HepG2 (cell line): Measurements from ENCODE around the gene CENATAC. TPM values are rescaled to one million over a fixed set of nuclear protein-coding genes. Genes with fewer than 3 reads are reported as not detected.

Experiments
- KMT2A ChIP-seq: sonication (generic); formaldehyde crosslinking; IDR thresholded peaks from 2 replicates; pipeline ENCODE4 v1.4.0; 2020; ENCODE audit warnings: missing genetic modification reagents
- MIXL1 ChIP-seq: IDR thresholded peaks from 2 replicates; pipeline ENCODE4 v1.6.1; 2016
- SOX13 ChIP-seq, 3 experiments: fragments of 450-650 bp in 1 of 3; sonication (generic) in 1 of 3; formaldehyde crosslinking in 1 of 3; IDR thresholded peaks in 2 of 3; conservative IDR thresholded peaks in 1 of 3; 2 replicates each; pipeline versions ENCODE4 v1.5.0 to v1.6.1; 2016 to 2020; ENCODE audit warnings: antibody characterized with exemption in 1 of 3, mild to moderate bottlenecking in 1 of 3, missing compliant biosample characterization in 1 of 3, missing genetic modification reagents in 1 of 3, moderate library complexity in 1 of 3
- ZNF17 ChIP-seq: sonication (generic); formaldehyde crosslinking; IDR thresholded peaks from 2 replicates; pipeline ENCODE4 v1.5.0; 2020; ENCODE audit warnings: mild to moderate bottlenecking, missing genetic modification reagents
- ZNF282 ChIP-seq: fragments of 450-650 bp; IDR thresholded peaks from 2 replicates; pipeline ENCODE4 v1.6.1; 2018; ENCODE audit not compliant: partially characterized antibody
- ZNF510 ChIP-seq: sonication (generic); formaldehyde crosslinking; IDR thresholded peaks from 2 replicates; pipeline ENCODE4 v1.4.0; 2020; ENCODE audit warnings: low read depth, mild to moderate bottlenecking, missing genetic modification reagents
- ZNF564 ChIP-seq: sonication (generic); formaldehyde crosslinking; IDR thresholded peaks from 2 replicates; pipeline ENCODE4 v1.8.1; 2023; ENCODE audit warnings: mild to moderate bottlenecking, missing genetic modification reagents
- polyA plus RNA-seq, 8 experiments: library from polyadenylated mRNA; depleted of rRNA in 3 of 8; stranded (reverse) in 7 of 8; unstranded in 1 of 8; fragments of >200 nt; fragmentation: Illumina TruSeq in 4 of 8; extraction: Trizol in 4 of 8; gene quantifications; 2 replicates each; pipeline versions ENCODE4 v1.2.1 to v1.2.3, GENCODE V29; 2011 to 2016; ENCODE audit warnings: low read depth in 4 of 8, missing spikeins in 1 of 8, mixed read lengths in 1 of 8; ENCODE audit not compliant: insufficient read depth in 1 of 8
- total RNA-seq, 5 experiments: library from RNA; depleted of rRNA; stranded (reverse); fragments of >200 nt; fragmentation: Illumina TruSeq; extraction: Trizol; gene quantifications; 2 replicates each; pipeline ENCODE4 v1.2.3, GENCODE V29; 2016; ENCODE audit warnings: low read depth in 1 of 5
- TF ChIP-seq, protein P1 (sequence below), 2 experiments: sonication (generic) in 1 of 2; formaldehyde crosslinking in 1 of 2; IDR thresholded peaks; 2 replicates each; pipeline versions ENCODE4 v1.5.1 to v1.6.1; 2011 to 2020; ENCODE audit warnings: borderline replicate concordance in 1 of 2, low read depth in 1 of 2, low read length in 1 of 2, mild to moderate bottlenecking in 1 of 2, missing genetic modification reagents in 1 of 2, moderate library complexity in 1 of 2
- TF ChIP-seq, protein P2 (sequence below): sonication (generic); formaldehyde crosslinking; IDR thresholded peaks from one replicate; pipeline ENCODE4 v1.5.1; 2020; ENCODE audit warnings: mild to moderate bottlenecking, missing genetic modification reagents; ENCODE audit errors: not compliant biosample characterization
- TF ChIP-seq, protein P3 (sequence below): sonication (generic); formaldehyde crosslinking; IDR thresholded peaks from 2 replicates; pipeline ENCODE4 v1.4.0; 2020; ENCODE audit warnings: missing genetic modification reagents

CENATAC gene
- total and polyA plus RNA-seq, 2 of the 13 experiments (the other 11 are each of a cell fraction or from before 2014, with no cell fraction given) = 21.7 to 25.0 TPM

DNA sequence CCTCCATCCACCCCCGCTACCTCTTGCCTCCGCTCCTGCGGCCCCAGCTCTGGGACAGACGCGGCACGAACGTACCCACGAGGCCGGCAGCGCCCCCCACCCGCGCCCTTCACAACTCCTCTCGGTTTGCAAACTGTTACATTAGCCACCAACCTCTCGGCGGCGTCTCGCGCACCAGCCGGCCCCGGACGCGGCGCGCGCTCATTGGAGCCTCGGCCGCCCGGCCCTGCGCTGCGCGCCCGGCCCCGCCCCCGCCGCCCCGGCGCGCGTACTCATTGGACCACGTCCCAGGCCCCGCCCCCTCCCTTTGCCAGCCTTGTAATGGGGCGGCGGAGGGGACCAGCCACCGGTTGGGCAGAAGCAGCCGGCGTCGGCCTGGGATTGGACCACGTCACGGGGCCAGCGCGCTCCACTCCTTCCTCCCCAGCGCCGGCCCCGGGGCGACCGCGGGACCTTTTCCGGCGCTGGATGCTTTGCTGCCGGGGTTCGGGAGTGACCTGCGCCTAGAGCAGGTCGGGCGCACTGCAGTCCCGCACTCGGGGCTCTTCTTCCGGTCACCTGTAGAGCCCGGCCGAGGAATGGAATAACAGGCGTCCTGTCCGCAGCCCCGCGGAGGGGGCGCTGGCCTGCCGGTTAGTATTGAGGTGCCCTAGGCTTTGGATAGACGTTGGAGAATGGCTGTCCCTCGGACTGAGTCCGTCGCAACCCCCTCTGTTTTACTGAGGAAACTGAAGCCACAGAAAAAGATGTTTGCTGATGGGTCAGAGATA is 59.2 kb downstream of the CENATAC start, which contains the start of gene HYOU1 (continued):
- TF ChIP-seq SOX13 (IDR thresholded peaks at IDR 0.05) = no peak
- TF ChIP-seq SOX13 (CRISPR knock-in tag; conservative IDR thresholded peaks at IDR 0.05 in 1 of 2, IDR thresholded peaks at IDR 0.05 in 1 of 2) = peak in 1 of 2 experiments; percentile 40; a peak in 2 of 4 replicates
- TF ChIP-seq MIXL1 (CRISPR knock-in tag) = peak; percentile 3; the same call in 1 of the 2 replicates
- peak; percentile 76; the same call in 1 of the 2 replicates for TF ChIP-seq ZNF564 (CRISPR knock-in tag)
- TF ChIP-seq, protein P1, sequence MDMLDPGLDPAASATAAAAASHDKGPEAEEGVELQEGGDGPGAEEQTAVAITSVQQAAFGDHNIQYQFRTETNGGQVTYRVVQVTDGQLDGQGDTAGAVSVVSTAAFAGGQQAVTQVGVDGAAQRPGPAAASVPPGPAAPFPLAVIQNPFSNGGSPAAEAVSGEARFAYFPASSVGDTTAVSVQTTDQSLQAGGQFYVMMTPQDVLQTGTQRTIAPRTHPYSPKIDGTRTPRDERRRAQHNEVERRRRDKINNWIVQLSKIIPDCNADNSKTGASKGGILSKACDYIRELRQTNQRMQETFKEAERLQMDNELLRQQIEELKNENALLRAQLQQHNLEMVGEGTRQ (IDR thresholded peaks at IDR 0.05; ENCODE audit: low read depth, low read length) = no peak
- TF ChIP-seq, protein P1 (CRISPR knock-in tag; IDR thresholded peaks at IDR 0.05; ENCODE audit: borderline replicate concordance) = no peak
- TF ChIP-seq ZNF17 (CRISPR knock-in tag) = no peak
- TF ChIP-seq, protein P2, sequence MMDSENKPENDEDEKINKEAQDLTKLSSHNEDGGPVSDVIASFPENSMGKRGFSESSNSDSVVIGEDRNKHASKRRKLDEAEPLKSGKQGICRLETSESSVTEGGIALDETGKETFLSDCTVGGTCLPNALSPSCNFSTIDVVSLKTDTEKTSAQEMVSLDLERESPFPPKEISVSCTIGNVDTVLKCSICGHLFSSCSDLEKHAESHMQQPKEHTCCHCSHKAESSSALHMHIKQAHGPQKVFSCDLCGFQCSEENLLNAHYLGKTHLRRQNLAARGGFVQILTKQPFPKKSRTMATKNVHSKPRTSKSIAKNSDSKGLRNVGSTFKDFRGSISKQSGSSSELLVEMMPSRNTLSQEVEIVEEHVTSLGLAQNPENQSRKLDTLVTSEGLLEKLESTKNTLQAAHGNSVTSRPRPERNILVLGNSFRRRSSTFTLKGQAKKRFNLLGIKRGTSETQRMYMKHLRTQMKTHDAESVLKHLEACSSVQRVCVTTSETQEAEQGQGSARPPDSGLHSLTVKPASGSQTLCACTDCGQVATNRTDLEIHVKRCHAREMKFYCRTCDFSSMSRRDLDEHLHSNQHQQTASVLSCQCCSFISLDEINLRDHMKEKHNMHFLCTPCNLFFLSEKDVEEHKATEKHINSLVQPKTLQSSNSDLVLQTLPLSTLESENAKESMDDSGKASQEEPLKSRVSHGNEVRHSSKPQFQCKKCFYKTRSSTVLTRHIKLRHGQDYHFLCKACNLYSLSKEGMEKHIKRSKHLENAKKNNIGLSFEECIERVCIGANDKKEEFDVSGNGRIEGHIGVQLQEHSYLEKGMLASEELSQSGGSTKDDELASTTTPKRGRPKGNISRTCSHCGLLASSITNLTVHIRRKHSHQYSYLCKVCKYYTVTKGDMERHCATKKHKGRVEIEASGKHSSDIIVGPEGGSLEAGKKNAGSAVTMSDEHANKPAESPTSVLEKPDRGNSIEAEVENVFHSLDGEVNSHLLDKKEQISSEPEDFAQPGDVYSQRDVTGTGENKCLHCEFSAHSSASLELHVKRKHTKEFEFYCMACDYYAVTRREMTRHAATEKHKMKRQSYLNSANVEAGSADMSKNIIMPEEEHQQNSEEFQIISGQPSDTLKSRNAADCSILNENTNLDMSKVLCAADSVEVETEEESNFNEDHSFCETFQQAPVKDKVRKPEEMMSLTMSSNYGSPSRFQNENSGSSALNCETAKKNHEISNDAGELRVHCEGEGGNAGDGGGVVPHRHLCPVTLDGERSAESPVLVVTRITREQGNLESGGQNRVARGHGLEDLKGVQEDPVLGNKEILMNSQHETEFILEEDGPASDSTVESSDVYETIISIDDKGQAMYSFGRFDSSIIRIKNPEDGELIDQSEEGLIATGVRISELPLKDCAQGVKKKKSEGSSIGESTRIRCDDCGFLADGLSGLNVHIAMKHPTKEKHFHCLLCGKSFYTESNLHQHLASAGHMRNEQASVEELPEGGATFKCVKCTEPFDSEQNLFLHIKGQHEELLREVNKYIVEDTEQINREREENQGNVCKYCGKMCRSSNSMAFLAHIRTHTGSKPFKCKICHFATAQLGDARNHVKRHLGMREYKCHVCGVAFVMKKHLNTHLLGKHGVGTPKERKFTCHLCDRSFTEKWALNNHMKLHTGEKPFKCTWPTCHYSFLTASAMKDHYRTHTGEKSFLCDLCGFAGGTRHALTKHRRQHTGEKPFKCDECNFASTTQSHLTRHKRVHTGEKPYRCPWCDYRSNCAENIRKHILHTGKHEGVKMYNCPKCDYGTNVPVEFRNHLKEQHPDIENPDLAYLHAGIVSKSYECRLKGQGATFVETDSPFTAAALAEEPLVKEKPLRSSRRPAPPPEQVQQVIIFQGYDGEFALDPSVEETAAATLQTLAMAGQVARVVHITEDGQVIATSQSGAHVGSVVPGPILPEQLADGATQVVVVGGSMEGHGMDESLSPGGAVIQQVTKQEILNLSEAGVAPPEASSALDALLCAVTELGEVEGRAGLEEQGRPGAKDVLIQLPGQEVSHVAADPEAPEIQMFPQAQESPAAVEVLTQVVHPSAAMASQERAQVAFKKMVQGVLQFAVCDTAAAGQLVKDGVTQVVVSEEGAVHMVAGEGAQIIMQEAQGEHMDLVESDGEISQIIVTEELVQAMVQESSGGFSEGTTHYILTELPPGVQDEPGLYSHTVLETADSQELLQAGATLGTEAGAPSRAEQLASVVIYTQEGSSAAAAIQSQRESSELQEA (CRISPR knock-in tag) = no peak
- peak; percentile 40; the same call in 1 of the 2 replicates for TF ChIP-seq KMT2A (CRISPR knock-in tag)
- no peak for TF ChIP-seq ZNF282
- TF ChIP-seq, protein P3, sequence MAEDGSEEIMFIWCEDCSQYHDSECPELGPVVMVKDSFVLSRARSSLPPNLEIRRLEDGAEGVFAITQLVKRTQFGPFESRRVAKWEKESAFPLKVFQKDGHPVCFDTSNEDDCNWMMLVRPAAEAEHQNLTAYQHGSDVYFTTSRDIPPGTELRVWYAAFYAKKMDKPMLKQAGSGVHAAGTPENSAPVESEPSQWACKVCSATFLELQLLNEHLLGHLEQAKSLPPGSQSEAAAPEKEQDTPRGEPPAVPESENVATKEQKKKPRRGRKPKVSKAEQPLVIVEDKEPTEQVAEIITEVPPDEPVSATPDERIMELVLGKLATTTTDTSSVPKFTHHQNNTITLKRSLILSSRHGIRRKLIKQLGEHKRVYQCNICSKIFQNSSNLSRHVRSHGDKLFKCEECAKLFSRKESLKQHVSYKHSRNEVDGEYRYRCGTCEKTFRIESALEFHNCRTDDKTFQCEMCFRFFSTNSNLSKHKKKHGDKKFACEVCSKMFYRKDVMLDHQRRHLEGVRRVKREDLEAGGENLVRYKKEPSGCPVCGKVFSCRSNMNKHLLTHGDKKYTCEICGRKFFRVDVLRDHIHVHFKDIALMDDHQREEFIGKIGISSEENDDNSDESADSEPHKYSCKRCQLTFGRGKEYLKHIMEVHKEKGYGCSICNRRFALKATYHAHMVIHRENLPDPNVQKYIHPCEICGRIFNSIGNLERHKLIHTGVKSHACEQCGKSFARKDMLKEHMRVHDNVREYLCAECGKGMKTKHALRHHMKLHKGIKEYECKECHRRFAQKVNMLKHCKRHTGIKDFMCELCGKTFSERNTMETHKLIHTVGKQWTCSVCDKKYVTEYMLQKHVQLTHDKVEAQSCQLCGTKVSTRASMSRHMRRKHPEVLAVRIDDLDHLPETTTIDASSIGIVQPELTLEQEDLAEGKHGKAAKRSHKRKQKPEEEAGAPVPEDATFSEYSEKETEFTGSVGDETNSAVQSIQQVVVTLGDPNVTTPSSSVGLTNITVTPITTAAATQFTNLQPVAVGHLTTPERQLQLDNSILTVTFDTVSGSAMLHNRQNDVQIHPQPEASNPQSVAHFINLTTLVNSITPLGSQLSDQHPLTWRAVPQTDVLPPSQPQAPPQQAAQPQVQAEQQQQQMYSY (CRISPR knock-in tag) = no peak
- TF ChIP-seq ZNF510 (CRISPR knock-in tag) = no peak
